HEK293 (cell line): ENCODE results near the gene FAM120B.

Source experiments
- BCL11A ChIP-seq: fragments of 450-650 bp; formaldehyde crosslinking; IDR thresholded peaks from 2 replicates; pipeline ENCODE4 v1.5.1; 2016; ENCODE audit warnings: low read depth, missing biosample characterization, missing genetic modification characterization
- ZBTB8A ChIP-seq: fragments of 450-650 bp; formaldehyde crosslinking; IDR thresholded peaks from 2 replicates; pipeline ENCODE4 v1.5.1; 2016; ENCODE audit warnings: missing biosample characterization, missing genetic modification characterization
- ZNF121 ChIP-seq: fragments of 450-650 bp; formaldehyde crosslinking; IDR thresholded peaks from 2 replicates; pipeline ENCODE4 v1.5.1; 2016; ENCODE audit warnings: missing biosample characterization, missing genetic modification characterization
- ZNF416 ChIP-seq: fragments of 450-650 bp; formaldehyde crosslinking; IDR thresholded peaks from 2 replicates; pipeline ENCODE4 v1.5.1; 2016; ENCODE audit warnings: missing biosample characterization, missing genetic modification characterization
- TF ChIP-seq, protein P1 (sequence below): fragments of 450-650 bp; formaldehyde crosslinking; IDR thresholded peaks from 2 replicates; pipeline ENCODE4 v1.5.1; 2016; ENCODE audit warnings: missing biosample characterization, missing genetic modification characterization
- TF ChIP-seq, protein P2 (sequence below): fragments of 450-650 bp; formaldehyde crosslinking; IDR thresholded peaks from 2 replicates; pipeline ENCODE4 v1.5.1; 2016; ENCODE audit warnings: missing biosample characterization, missing genetic modification characterization
- TF ChIP-seq, protein P3 (sequence below): fragments of 450-650 bp; formaldehyde crosslinking; IDR thresholded peaks from 2 replicates; pipeline ENCODE4 v1.5.1; 2016; ENCODE audit warnings: missing biosample characterization, missing genetic modification characterization

DNA sequence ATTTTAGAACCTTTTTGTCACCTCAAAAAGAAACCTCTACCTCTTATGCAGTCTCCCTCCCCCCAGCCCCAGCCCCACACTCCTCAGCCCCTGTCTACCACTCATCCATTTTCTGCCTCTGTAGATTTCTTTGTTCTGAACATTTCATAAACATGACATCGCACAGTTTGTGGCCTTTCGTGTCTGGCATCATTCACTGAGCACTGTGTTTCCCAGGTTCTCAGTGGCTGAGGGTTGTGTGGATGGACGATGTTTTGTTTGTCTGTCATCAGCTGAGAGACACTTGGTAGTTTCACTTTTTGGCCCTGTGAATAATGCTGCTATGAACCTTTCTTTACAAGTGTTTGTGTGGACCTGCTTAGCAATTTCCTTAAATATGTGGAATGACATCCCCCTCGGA is 64.5 kb downstream of the FAM120B start:
- TF ChIP-seq, protein P1, sequence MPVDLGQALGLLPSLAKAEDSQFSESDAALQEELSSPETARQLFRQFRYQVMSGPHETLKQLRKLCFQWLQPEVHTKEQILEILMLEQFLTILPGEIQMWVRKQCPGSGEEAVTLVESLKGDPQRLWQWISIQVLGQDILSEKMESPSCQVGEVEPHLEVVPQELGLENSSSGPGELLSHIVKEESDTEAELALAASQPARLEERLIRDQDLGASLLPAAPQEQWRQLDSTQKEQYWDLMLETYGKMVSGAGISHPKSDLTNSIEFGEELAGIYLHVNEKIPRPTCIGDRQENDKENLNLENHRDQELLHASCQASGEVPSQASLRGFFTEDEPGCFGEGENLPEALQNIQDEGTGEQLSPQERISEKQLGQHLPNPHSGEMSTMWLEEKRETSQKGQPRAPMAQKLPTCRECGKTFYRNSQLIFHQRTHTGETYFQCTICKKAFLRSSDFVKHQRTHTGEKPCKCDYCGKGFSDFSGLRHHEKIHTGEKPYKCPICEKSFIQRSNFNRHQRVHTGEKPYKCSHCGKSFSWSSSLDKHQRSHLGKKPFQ (tag by site-specific recombination) = no peak
- TF ChIP-seq, protein P2, sequence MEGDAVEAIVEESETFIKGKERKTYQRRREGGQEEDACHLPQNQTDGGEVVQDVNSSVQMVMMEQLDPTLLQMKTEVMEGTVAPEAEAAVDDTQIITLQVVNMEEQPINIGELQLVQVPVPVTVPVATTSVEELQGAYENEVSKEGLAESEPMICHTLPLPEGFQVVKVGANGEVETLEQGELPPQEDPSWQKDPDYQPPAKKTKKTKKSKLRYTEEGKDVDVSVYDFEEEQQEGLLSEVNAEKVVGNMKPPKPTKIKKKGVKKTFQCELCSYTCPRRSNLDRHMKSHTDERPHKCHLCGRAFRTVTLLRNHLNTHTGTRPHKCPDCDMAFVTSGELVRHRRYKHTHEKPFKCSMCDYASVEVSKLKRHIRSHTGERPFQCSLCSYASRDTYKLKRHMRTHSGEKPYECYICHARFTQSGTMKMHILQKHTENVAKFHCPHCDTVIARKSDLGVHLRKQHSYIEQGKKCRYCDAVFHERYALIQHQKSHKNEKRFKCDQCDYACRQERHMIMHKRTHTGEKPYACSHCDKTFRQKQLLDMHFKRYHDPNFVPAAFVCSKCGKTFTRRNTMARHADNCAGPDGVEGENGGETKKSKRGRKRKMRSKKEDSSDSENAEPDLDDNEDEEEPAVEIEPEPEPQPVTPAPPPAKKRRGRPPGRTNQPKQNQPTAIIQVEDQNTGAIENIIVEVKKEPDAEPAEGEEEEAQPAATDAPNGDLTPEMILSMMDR (tag by site-specific recombination) = no peak
- TF ChIP-seq ZNF416 (tag by site-specific recombination) = no peak
- no peak for TF ChIP-seq ZBTB8A (tag by site-specific recombination)
- TF ChIP-seq BCL11A (tag by site-specific recombination) = no peak
- TF ChIP-seq, protein P3, sequence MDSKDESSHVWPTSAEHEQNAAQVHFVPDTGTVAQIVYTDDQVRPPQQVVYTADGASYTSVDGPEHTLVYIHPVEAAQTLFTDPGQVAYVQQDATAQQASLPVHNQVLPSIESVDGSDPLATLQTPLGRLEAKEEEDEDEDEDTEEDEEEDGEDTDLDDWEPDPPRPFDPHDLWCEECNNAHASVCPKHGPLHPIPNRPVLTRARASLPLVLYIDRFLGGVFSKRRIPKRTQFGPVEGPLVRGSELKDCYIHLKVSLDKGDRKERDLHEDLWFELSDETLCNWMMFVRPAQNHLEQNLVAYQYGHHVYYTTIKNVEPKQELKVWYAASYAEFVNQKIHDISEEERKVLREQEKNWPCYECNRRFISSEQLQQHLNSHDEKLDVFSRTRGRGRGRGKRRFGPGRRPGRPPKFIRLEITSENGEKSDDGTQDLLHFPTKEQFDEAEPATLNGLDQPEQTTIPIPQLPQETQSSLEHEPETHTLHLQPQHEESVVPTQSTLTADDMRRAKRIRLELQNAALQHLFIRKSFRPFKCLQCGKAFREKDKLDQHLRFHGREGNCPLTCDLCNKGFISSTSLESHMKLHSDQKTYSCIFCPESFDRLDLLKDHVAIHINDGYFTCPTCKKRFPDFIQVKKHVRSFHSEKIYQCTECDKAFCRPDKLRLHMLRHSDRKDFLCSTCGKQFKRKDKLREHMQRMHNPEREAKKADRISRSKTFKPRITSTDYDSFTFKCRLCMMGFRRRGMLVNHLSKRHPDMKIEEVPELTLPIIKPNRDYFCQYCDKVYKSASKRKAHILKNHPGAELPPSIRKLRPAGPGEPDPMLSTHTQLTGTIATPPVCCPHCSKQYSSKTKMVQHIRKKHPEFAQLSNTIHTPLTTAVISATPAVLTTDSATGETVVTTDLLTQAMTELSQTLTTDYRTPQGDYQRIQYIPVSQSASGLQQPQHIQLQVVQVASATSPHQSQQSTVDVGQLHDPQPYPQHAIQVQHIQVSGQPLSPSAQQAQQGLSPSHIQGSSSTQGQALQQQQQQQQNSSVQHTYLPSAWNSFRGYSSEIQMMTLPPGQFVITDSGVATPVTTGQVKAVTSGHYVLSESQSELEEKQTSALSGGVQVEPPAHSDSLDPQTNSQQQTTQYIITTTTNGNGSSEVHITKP (tag by site-specific recombination) = no peak
- TF ChIP-seq ZNF121 (tag by site-specific recombination) = no peak
